ENCODE measurements around the gene ZDHHC16.
A peak's percentile ranks its signal among the peaks of the same experiment; 100 is the strongest.
"Not testable (repeated sequence)": the region's sequence is repeated elsewhere in the genome, so short reads cannot be mapped to it uniquely, and the experiment has no call there.

Gene ZDHHC16

DNA sequence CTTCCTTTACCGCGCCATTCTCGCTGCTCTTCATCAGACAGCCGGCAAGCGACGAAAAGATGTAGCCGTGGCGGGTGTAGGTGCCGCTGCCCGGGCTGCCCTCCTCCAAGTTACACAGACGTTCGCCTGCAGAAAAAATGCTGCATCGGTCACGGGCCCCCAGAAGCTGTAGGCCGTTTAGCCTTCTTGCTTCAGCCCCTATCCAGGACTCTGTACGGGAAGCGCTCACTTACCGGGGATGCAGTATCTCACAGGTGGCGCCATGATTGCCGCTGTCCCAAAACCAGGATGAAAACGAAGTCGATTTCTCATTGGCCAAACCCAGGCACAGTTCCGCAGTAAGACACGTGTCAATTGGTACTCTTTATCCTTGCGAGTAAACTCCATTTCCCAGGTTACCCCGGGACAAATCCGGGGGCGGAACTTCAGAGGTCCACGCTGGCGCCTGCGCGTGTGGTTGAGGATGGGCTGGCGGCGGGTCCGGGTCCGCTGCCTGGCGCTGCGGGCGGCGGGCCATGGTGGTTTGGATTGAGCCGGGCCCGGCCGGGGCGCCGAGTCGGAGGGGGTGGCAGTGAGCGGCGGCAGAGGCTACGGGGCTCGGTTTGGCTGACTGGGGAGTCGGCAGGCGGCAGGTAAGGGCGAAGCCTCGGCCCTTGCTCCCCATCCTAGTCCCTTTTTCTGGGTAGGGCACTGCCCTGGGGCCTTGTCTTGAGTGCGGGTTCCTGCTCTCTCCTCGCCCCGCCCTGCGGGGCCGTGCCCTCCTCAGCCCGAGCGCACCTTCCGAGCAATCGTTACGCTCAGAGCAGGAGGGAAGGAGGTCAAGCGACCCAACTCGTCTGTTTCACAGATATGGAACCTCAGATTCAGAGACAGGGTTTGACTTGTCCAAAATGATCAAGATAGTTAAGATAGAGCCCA lies at the start of gene ZDHHC16, which contains the start of gene EXOSC1:
TSS of gene ZDHHC16 (plus strand) at position 454 of the 918 bp plus-strand sequence. CDS start 5,501 bp downstream, outside the sequence.
TSS of gene EXOSC1 (minus strand) at position 285 of the 918 bp plus-strand sequence. CDS start at position 264, 21 bp downstream.
- DNase-seq, result peak; percentile 80 to 90 (median 86)

DNA sequence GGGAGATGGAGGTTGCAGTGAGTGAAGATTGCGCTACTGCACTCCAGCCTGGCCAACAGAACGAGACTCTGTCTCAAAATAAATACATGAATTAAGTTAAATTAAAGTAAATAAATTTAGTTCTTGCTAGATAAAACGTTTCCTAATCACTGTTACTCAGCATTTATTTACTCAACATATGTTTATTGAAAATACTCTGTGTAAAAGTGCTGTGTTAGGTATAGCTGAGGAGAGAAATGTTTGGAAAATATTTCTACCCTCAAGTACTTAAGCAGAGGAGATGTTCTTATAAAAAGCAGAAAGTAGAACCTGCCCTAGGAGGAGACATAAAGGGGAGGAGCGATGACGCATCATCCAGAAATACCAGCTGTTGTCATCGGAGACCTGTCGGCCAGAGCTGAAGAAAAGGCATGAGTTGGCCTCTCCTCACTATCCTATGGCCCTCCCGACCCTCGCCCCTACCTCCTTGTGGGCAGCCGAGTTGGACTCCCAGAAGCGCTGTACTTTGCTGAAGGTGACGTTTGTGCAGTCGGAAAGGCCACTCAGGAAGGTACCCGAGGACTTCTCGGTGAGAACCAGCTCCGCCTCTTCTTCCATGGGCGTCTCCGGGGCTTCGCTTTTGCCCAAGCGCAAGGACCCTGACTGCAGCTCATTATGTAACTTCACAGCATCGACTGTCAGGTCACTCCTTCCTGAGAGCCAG lies 46.0 kb upstream of the ZDHHC16 start:
- DNase-seq, result peak in 2 of 6 experiments; percentile 23 to 27

DNA sequence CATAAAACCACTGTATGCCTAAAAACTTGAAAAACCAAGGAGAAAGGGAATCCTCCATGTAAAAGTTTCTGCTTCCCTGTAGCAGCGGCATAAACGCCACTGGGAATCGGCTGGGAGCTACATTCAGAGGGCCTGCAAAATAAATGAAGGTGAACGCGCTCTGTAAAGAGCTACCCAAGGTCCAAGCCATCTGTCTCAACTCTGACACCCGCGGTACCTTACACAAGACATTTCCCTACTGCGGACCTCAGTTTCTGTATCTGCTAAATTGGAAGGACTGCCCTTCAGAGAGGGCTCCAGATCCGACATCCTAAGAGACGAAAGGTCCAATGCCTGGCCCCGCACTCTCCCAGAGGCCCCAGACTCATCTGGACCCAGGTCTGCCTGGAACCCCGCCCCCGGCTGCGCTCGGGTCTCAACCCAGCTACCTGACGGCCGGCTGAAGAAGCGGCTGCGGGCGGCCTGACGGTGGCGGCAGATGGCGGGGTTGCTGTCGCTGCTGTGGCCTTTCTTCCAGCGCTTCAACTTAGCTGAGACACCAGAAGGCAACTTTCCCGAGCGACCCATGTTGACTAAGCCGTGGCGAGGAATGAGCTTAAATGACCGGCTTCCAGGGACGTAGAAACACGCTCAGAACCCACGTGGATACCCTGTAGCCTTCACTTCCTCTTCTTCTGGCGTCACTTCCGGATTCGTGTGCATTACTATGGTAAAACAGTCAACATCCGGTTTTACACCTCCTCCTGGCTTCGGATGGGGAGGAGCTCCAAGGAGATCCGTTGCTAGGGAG lies 45.1 kb upstream of the ZDHHC16 start, which contains the start of gene RRP12:
TSS of gene RRP12 (minus strand) at position 676 of the 790 bp plus-strand sequence. CDS start at position 567, 109 bp downstream.
- peak; percentile 57 to 92 (median 88) for DNase-seq

DNA sequence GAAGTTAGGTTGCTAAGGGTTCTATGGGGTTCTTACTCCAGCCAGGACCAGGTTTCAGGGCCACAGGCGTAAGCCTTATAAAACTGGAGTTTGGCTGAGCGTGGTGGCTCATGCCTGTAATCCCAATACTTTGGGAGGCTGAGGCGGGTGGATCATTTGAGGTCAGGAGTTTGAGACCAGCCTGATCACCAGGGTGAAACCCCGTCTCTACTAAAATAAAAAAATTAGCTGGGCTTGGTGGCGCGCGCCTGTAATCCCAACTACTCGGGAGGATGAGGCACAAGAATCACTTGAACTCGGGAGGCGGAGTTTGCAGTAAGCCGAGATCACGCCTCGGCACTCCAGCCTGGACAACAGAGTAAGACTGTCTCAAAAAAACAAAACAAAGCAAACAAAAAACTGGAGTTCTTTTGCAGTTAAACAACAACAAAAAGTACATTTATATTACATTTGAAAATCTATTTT lies 44.5 kb upstream of the ZDHHC16 start:
- DNase-seq, result no peak

DNA sequence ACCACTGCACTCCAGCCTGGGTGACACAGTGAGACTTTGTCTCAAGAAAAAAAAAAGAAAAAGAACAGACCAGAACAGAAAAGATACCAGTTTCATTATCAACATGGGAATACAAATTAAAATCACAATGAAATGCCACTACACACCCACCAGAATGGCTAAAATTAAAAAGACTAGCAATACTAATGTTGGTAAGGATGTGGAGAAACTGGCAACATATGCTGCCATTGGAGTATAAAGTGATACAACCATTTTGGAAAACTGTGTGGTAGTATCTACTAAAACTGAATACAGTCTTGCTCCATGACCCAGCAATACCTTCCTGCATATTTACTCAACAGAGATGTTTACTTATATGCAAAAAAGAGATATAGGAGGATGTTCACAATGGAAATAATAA lies 41.9 kb upstream of the ZDHHC16 start:
- DNase-seq, result no peak

DNA sequence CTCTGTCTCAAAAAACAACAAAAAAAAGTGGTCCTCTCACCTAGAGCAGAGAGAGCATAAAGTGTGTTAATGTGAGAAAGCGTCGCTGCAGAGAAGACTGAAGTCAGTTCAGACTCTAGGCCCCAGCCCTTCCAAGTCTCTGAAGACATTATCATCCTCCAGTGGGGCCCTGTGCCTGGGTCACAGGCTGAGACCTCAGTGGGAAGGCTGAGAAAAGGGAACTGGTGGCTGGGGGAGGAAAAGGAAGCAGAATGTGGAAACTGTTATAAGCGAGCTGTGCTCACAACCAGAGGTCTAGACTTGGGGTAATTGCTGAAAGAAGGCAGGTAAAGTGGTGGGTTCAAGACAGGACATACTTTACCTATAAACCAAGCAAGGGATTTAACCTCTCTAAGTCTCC lies 39.9 kb upstream of the ZDHHC16 start:
- no peak for DNase-seq

DNA sequence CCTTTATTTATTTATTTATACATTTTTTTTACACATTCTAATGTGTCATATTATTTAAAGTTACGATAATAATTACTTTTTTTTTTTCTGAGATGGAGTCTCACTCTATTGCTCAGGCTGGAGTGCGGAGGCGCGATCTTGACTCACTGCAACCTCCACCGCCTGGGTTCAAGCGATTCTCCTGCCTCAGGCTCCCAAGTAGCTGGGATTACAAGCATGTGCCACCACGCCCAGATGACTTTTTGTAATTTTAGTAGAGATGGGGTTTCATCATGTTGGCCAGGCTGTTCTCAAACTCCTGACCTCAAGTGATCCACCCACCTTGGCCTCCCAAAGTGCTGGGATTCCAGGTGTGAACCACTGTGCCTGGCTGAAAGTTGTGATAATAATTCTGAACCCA lies 39.5 kb upstream of the ZDHHC16 start:
- not testable (repeated sequence) for DNase-seq

DNA sequence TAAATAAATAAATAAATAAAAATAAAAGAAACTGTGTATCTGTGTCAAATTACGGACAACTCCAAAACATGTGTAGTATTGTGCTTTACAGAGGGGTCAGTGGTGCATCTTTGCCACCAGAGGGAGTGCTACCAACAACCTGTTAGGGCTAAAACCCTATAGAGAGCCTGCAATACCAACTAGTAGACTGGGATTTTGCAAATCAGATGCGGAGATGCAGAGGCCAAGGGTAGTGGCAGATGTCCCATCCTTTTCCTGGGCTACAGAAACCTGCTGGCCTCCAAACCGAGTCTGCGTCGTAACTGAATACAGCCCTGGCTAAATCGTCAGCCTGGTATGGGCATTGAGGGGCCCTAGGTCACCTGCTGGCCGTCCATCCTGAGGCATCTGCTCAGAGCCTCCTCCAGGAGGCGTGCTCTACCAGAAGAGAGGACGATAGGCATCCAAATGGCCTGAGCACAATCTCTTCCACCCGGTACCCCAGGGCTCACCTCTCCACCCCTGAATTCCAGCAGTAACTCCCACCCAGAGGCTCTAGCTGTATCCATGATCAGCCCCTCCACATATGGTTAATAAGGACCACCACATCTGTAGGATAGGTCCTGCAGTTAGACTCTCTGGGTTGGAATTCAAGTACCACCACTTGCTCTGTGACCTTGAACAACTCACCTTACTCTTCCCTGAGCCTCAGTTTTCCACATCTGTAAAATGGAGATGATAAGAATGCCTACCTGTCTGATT lies 38.6 kb upstream of the ZDHHC16 start:
- peak; percentile 30 to 75 (median 51) for DNase-seq

DNA sequence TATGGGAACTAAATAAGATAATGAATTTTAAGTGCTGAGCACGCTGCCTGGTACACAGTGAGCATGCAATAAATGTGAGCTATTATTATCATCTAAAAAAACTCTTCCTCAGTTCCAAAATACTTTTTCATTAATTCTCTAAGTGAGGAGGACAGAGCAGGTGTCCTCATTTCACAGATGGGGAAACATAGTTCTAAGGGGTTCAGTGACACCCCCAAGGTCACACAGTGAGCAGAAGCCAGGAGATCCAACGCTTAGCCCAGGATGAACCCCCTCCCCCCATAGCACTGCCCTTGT lies 38.1 kb upstream of the ZDHHC16 start:
- DNase-seq, result no peak

DNA sequence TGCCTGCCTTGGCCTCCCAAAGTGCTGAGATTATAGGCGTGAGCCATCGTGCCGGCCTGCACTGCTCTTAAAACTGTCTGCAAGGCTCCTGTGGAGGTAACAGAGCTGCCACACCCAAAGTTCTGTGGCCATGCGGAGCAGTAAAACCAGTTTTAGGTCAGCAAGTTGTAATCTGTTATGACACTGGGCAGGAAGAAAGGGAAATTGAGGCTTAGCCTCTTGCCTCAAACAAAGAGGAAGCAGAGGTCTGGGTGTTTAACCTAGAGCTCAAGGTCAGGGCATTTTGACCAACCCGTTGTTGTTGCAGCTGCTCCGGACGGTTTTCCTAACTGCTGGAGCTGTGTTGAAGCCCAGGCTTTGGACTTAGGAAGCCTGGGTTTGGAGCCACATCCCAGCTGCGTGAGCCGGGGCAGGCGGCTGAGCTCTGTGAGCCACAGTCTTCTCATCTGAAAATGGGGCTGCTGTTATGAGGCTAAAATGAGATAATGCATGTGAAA lies 37.4 kb upstream of the ZDHHC16 start:
- DNase-seq, result no peak

DNA sequence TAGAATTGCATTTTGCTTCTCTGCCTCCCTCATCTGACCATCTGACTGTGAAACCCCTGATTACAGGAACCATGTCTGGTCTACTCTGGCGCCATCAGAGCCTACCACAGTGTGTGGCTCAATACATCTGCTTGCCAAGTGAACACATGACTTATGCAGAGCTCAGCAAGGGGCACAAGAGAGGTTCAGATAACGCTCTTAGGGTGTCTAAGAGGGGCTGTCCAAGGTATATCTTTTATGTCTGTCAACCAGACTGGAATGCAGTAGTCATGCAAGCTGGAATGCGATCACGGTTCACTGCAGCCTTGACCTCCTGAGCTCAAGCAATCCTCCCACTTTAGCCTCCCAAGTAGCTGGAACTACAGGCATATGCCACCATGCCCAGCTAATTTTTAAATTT lies 34.6 kb upstream of the ZDHHC16 start:
- DNase-seq, result no peak

DNA sequence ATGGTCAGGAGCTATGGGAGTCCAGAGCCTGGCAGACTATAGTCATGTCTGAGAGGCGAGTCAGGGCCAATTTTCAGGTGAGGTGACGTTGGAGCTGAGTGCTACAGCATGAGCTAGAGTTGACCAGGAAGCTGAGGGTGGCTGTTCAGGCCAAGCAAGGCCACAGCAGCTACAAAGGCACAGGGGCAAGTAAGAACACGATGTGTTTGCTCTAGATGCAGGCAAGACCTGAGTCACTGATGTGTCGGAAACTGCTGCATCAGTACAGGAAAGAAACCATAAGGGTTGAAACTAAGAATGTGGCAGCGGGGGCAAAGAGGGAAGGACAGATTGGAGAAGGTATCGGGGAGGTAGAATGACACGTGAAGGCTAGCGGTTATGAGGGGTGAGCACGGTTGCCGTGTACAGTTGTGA lies 33.1 kb upstream of the ZDHHC16 start:
- DNase-seq, result no peak

DNA sequence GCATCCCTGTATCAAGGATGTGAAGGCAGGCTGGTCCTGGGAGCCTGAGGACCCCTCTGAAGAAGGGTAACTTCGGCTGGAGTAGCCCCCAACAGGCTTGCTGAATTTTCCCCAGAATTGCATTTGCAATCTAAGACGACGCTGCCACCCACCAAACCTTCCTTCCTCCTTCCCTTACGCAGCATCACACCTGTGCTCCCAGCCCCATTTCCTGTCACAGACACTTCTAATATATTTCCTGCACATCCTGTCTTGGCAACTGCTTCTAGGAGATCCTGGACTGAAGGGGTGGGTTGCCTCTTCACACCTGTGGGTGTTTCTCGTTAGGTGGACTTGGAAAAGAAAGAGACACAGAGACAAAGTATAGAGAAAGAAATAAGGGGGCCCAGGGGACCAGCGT lies 29.4 kb upstream of the ZDHHC16 start:
- no peak for DNase-seq

DNA sequence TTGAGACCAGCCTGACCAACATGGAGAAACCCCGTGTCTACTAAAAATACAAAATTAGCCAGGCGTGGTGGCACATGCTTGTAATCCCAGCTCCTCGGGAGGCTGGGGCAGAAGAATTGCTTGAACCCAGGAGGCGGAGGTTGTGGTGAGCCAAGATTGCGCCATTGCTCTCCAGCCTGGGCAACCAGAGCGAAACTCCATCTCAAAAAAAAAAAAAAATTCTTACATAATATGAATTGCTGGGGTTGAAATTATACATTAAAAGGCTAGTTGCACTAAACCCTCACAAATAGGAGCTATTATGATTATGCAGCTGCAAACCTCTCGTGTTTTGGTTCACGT lies 22.2 kb upstream of the ZDHHC16 start:
- not testable (repeated sequence) for DNase-seq

DNA sequence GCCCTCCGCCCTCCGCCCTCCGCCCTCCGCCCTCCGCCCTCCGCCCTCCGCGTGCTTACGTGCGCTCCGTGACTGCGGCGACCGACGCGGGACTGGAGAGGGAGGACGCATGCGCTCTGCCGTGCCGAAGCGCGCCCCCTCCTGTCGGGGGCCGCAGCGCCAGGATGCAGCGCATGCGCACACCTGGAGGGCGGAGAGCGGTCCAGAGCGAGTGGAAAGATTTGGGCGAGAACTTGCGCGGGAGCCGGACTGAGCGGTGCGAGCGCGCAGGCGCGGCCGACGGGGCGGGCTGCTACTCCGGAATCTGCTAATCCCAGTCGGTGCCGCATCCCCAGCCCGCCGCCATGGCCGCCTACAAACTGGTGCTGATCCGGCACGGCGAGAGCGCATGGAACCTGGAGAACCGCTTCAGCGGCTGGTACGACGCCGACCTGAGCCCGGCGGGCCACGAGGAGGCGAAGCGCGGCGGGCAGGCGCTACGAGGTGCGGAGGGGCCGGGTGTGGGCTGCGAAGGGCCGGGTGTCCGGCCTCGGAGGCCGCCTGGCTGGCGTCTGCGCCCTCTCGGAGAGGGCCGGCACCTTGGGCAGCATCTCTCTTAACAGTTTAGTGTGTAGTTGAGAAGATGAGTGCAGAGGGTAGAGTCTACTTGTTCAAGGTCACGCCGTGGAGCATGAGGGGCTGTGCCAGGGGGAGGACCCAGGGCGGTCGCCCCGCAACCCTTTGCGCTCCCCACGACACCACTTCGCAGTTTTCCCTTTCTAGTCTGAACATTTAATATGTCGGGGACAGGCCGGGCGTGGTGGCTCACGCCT lies 19.8 kb upstream of the ZDHHC16 start, which contains the start of gene PGAM1:
TSS of gene PGAM1 (plus strand) at position 228 of the 812 bp plus-strand sequence. CDS start at position 345, 117 bp downstream.
- peak; percentile 88 to 97 (median 94) for DNase-seq

DNA sequence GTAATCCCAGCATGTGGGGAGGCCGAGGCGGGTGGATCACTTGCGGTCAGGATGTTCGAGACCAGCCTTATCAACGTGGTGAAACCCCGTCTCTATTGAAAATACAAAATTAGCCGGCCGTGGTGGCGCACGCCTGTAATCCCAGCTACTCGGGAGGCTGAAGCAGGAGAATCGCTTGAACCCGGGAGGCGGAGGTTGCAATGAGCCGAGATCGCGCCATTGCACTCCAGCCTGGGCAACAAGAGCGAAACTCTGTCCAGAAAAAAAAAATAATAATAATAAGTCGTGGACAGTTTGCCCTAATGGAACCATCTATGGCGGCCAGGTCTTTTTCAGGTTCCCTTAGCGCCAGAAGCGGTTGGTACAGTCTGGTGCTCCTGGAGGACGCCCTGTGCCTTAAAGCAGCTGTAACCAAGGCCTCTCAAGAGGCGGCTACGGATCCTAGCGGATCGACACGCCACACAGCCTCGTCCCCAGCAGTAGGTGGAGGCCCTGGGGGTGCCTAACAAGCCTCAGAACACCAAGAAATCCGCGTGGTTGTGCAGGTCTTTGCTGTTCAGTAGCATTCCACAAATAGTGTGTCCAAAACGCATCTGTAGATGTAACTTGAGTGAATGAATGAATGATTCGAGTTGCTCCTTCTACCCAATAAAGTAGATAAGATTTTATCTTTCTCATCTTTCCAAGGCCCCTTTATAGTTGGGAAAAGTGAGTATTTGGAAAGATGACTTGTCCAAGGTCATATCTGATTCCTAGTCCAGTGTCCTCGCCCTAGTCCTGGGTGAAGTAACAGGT lies 19.0 kb upstream of the ZDHHC16 start:
- DNase-seq, result no peak

DNA sequence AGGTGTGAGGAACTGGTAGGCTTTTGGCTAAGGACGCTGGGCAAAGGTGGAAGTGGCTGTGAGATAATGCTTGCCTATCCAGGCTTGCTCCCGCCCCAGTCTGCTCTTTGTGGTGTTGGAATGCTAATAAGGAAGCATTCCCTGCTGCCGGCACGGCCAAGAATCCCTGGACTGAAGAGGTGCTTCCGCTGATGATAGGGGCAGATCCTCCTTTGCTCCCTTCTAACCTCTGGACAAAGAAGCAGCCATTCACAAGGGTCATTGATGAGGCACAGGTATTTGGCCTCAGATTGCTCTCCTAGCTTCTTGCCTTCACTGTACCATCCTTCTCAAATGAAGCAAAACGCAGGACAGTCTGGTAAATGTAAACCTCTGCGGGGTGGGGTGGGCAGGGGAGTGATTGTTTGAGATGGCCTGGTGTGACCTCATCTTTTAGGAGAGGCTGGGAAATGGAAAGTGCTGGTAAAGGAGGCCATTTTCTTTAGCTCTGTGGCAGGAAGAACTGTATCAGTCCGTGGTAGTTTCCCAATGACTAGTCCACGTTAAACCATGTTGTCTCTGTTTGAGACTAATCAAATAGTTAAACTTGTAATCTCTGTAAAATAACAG lies 18.3 kb upstream of the ZDHHC16 start:
- no peak for DNase-seq

DNA sequence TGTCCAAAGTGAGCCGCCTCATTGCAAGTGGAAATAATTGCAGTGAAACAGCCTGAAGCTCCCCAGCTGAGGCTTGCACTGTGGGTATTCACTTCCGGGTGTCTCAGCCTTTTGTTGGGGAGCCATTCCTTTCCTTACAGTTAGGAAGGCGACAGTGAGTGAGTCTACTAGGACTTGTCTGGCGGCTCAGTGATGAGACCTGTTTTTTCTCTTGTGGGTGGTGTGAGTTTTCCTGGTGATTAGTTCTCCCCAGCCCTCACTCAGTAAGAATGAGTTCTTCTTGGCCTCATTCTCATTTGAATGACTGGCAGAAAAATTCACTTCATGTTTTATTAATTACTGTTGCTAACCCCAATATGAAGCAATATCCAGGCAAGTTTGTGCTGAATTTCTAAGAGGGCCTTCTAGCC lies 17.4 kb upstream of the ZDHHC16 start:
- DNase-seq, result no peak

DNA sequence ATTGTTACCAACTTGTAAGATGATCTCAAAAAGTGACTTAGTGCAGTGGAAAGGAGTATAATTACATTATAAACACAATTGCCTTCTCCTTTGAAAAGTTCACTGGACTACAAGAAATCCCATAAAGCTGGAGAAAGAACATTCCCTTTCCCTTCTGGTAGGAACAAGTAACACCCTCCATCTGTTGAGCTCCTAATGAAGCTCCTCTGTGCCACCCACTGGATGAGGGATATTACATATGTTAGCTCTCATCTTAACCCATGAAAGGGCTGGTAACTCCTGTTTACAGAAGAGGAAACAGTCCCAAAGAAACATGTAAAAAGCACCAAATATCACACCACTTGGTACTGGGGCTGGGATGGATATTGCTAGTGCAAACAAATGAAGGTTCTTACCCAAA lies 11.9 kb upstream of the ZDHHC16 start:
- no peak for DNase-seq

DNA sequence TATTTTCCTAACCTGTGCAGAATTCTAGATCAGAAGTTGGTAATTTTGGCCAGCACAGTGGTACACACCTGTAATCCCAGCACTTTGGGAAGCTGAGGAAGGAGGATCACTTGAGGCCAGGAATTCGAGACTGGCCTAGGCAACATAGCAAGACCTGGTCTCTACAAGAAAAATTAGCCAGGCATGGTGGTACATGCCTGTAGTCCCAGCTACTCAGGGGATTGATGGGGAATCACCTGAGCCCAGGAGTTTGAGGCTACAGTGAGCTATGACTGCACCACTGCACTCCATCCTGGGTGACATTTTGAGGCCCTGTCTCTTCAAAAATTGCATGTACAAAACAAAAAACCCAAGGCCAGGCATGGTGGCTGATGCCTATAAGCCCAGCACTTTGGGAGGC lies 11.4 kb upstream of the ZDHHC16 start:
- DNase-seq, result no peak

Measured in stimulated activated naive CD4-positive, alpha-beta T cell (primary cell).